NK-92 (cell line): ENCODE data around the gene DIAPH3.

Experiments
- DNase-seq: peaks from one replicate; lab custom pipeline; 2025; ENCODE audit not compliant: unreplicated experiment; lab: John Stamatoyannopoulos, UW

The DIAPH3 gene

GRCh38 chr13:59742467-59742866 lies 421.3 kb downstream of the DIAPH3 start:
- no peak for DNase-seq

- no peak for DNase-seq
These were observed 424.8 kb downstream of the DIAPH3 start for GRCh38 chr13:59738921-59739320.

GRCh38 chr13:59734393-59734792 lies 429.3 kb downstream of the DIAPH3 start:
- DNase-seq = no peak

- no peak for DNase-seq
These were observed 430.0 kb downstream of the DIAPH3 start for GRCh38 chr13:59733744-59734143.

GRCh38 chr13:59730026-59730425 lies 433.7 kb downstream of the DIAPH3 start:
- no peak for DNase-seq

- DNase-seq = no peak
These were observed 434.7 kb downstream of the DIAPH3 start for GRCh38 chr13:59728896-59729545.

GRCh38 chr13:59721926-59722910 lies 441.5 kb downstream of the DIAPH3 start:
- DNase-seq = no peak

GRCh38 chr13:59715611-59716010 lies 448.1 kb downstream of the DIAPH3 start:
- DNase-seq = no peak

- DNase-seq = no peak
These were observed 452.6 kb downstream of the DIAPH3 start for GRCh38 chr13:59710996-59711701.

GRCh38 chr13:59710416-59710815 lies 453.3 kb downstream of the DIAPH3 start:
- DNase-seq = no peak

- no peak for DNase-seq
These were observed 457.4 kb downstream of the DIAPH3 start for GRCh38 chr13:59706101-59706976.

GRCh38 chr13:59702269-59702668 lies 461.5 kb downstream of the DIAPH3 start:
- no peak for DNase-seq

- DNase-seq = no peak
These were observed 462.5 kb downstream of the DIAPH3 start for GRCh38 chr13:59701261-59701660.

GRCh38 chr13:59700281-59700680 lies 463.4 kb downstream of the DIAPH3 start:
- DNase-seq = no peak

- no peak for DNase-seq
These were observed 467.5 kb downstream of the DIAPH3 start for GRCh38 chr13:59696271-59696670.

- no peak for DNase-seq
These were observed 472.1 kb downstream of the DIAPH3 start for GRCh38 chr13:59691501-59692066.

- no peak for DNase-seq
These were observed 472.7 kb downstream of the DIAPH3 start for GRCh38 chr13:59690857-59691500.

GRCh38 chr13:59689057-59689456 lies 474.7 kb downstream of the DIAPH3 start:
- no peak for DNase-seq

- DNase-seq = no peak
These were observed 476.8 kb downstream of the DIAPH3 start for GRCh38 chr13:59686798-59687394.
